Duodenal mucosa (tissue), 2 donors: ENCODE data around the gene TRNAU1AP.
"Not testable (repeated sequence)": the region's sequence is repeated elsewhere in the genome, so short reads cannot be mapped to it uniquely, and the experiment has no call there.

ENCODE experiments used
- H3K27ac ChIP-seq: one replicate; pipeline ENCODE4 v1.7.0; 2013; ENCODE audit warnings: low read depth, low read length
- H3K27me3 ChIP-seq, 2 donors: one replicate each; pipeline ENCODE4 v1.7.0; 2013; ENCODE audit warnings: low read length in 2 of 2, control low read depth in 1 of 2; ENCODE audit not compliant: insufficient read depth in 2 of 2, control insufficient read depth in 1 of 2
- H3K36me3 ChIP-seq, 2 donors: one replicate each; pipeline ENCODE4 v1.7.0; 2013; ENCODE audit warnings: low read length in 2 of 2, control low read depth in 1 of 2; ENCODE audit not compliant: insufficient read depth in 2 of 2, control insufficient read depth in 1 of 2
- H3K4me1 ChIP-seq, 2 donors: one replicate each; pipeline ENCODE4 v1.7.0; 2013; ENCODE audit warnings: low read length in 2 of 2, control low read depth in 1 of 2; ENCODE audit not compliant: insufficient read depth in 2 of 2, control insufficient read depth in 1 of 2
- H3K4me3 ChIP-seq, 2 donors: one replicate each; pipeline ENCODE4 v1.7.0; 2013; ENCODE audit warnings: low read length in 2 of 2, low read depth in 1 of 2
- H3K9ac ChIP-seq, 2 donors: one replicate each; pipeline ENCODE4 v1.7.0; 2013; ENCODE audit warnings: low read length in 2 of 2, low read depth in 1 of 2
- H3K9me3 ChIP-seq, 2 donors: one replicate each; pipeline ENCODE4 v1.7.0; 2013; ENCODE audit warnings: low read length in 2 of 2, control low read depth in 1 of 2; ENCODE audit not compliant: control insufficient read depth in 1 of 2

The TRNAU1AP gene

GRCh38 chr1:28573564-28573963 lies 20.7 kb downstream of the TRNAU1AP start:
- Histone ChIP-seq H3K27me3 (no peaks in the 10 kb centered on the region), H3K36me3 (peaks cover 19 to 47% of the 10 kb centered on the region in 2 donors), H3K4me1 (no peaks in the 10 kb centered on the region), H3K27ac (no peak overlapping the region), H3K9me3 (no peaks in the 10 kb centered on the region), H3K4me3 (no peak overlapping the region), H3K9ac (no peak overlapping the region)

- peaks cover 21 to 48% of the 10 kb centered on the region in 2 donors for H3K36me3 ChIP-seq
- no peaks in the 10 kb centered on the region for H3K27me3 ChIP-seq
- no peak overlapping the region for H3K27ac ChIP-seq
- H3K4me1 ChIP-seq, result peaks cover 6 to 19% of the 10 kb centered on the region in 2 donors
- H3K9me3 ChIP-seq, result no peaks in the 10 kb centered on the region
- H3K4me3 ChIP-seq, result no peak overlapping the region
- H3K9ac ChIP-seq, result no peak overlapping the region
These were observed 24.3 kb downstream of the TRNAU1AP start for GRCh38 chr1:28577052-28577678.

GRCh38 chr1:28577738-28578536 lies 25.1 kb downstream of the TRNAU1AP start:
- H3K9me3 ChIP-seq, result no peaks in the 10 kb centered on the region
- no peak overlapping the region for H3K27ac ChIP-seq
- no peaks in the 10 kb centered on the region for H3K27me3 ChIP-seq
- H3K4me3 ChIP-seq, result no peak overlapping the region
- no peak overlapping the region for H3K9ac ChIP-seq
- H3K4me1 ChIP-seq, result peaks cover 10 to 21% of the 10 kb centered on the region in 2 donors
- peaks cover 21 to 46% of the 10 kb centered on the region in 2 donors for H3K36me3 ChIP-seq

- Histone ChIP-seq H3K9ac (no peak overlapping the region), H3K27me3 (no peaks in the 10 kb centered on the region), H3K4me1 (peaks cover 13 to 23% of the 10 kb centered on the region in 2 donors), H3K4me3 (peak overlapping the region in 1 of 2 donors; percentile 5), H3K9me3 (no peaks in the 10 kb centered on the region), H3K27ac (no peak overlapping the region), H3K36me3 (peaks cover 21 to 43% of the 10 kb centered on the region in 2 donors)
These were observed 25.9 kb downstream of the TRNAU1AP start for GRCh38 chr1:28578696-28579218.

- no peak overlapping the region for H3K27ac ChIP-seq
- H3K9me3 ChIP-seq, result no peaks in the 10 kb centered on the region
- no peak overlapping the region for H3K9ac ChIP-seq
- H3K27me3 ChIP-seq, result no peaks in the 10 kb centered on the region
- H3K36me3 ChIP-seq, result peaks cover 21 to 42% of the 10 kb centered on the region in 2 donors
- H3K4me3 ChIP-seq, result peak overlapping the region; percentile 0 to 96
- H3K4me1 ChIP-seq, result peaks cover 13 to 23% of the 10 kb centered on the region in 2 donors
These were observed 26.5 kb downstream of the TRNAU1AP start for GRCh38 chr1:28579401-28579800.

GRCh38 chr1:28580722-28581530 lies 28.0 kb downstream of the TRNAU1AP start:
- peak overlapping the region; percentile 88 to 96 for H3K4me3 ChIP-seq
- peaks cover 21 to 42% of the 10 kb centered on the region in 2 donors for H3K36me3 ChIP-seq
- no peaks in the 10 kb centered on the region for H3K27me3 ChIP-seq
- H3K4me1 ChIP-seq, result peaks cover 13 to 23% of the 10 kb centered on the region in 2 donors
- H3K9ac ChIP-seq, result peak overlapping the region; percentile 80 to 86
- peak overlapping the region; percentile 84 for H3K27ac ChIP-seq
- H3K9me3 ChIP-seq, result no peaks in the 10 kb centered on the region

GRCh38 chr1:28581531-28582247 lies 28.8 kb downstream of the TRNAU1AP start:
- Histone ChIP-seq H3K9me3 (no peaks in the 10 kb centered on the region), H3K27me3 (no peaks in the 10 kb centered on the region), H3K9ac (peak overlapping the region; percentile 80 to 86), H3K27ac (peak overlapping the region; percentile 84), H3K4me1 (peaks cover 13 to 23% of the 10 kb centered on the region in 2 donors), H3K4me3 (peak overlapping the region; percentile 88 to 96), H3K36me3 (peaks cover 21 to 40% of the 10 kb centered on the region in 2 donors)

GRCh38 chr1:28582248-28582615 lies 29.3 kb downstream of the TRNAU1AP start:
- Histone ChIP-seq H3K9ac (peak overlapping the region; percentile 80 to 86), H3K27me3 (no peaks in the 10 kb centered on the region), H3K9me3 (no peaks in the 10 kb centered on the region), H3K4me1 (peaks cover 13 to 23% of the 10 kb centered on the region in 2 donors), H3K27ac (peak overlapping the region; percentile 84), H3K36me3 (peaks cover 16 to 35% of the 10 kb centered on the region in 2 donors), H3K4me3 (peak overlapping the region; percentile 88 to 96)

GRCh38 chr1:28586585-28587391 lies 33.9 kb downstream of the TRNAU1AP start:
- H3K9ac ChIP-seq, H3K4me3 ChIP-seq, H3K27me3 ChIP-seq, H3K27ac ChIP-seq, H3K36me3 ChIP-seq, H3K9me3 ChIP-seq: not testable (repeated sequence)
- H3K4me1 ChIP-seq, result peaks cover 4 to 11% of the 10 kb centered on the region in 2 donors
